ENCODE measurements around the gene HSPA4L. TPM values are rescaled to one million over a fixed set of nuclear protein-coding genes. Genes with fewer than 3 reads are reported as not detected.

The HSPA4L gene
- total RNA-seq, 3 donors from 2014 or later = 0.08 to 0.30 (median 0.27) TPM

GRCh38 chr4:127870281-127870680 lies 88.2 kb downstream of the HSPA4L start:
- Mint-ChIP-seq H3K36me3 (ENCODE audit: insufficient read depth) (peaks cover under 1% of the 10 kb centered on the region), H3K27me3 (ENCODE audit: low read depth) (no peaks in the 10 kb centered on the region), H3K9me3 (no peaks in the 10 kb centered on the region), H3K4me3 (no peak overlapping the region), H3K4me1 (ENCODE audit: low read depth) (no peaks in the 10 kb centered on the region)
- ATAC-seq = no peak
- no peak for DNase-seq

GRCh38 chr4:127870688-127871087 lies 88.6 kb downstream of the HSPA4L start:
- no peak for ATAC-seq
- no peaks in the 10 kb centered on the region for H3K27me3 Mint-ChIP-seq (ENCODE audit: low read depth)
- no peak overlapping the region for H3K4me3 Mint-ChIP-seq
- H3K4me1 Mint-ChIP-seq (ENCODE audit: low read depth) = no peaks in the 10 kb centered on the region
- no peak for DNase-seq
- no peaks in the 10 kb centered on the region for H3K9me3 Mint-ChIP-seq
- H3K36me3 Mint-ChIP-seq (ENCODE audit: insufficient read depth) = peaks cover 1% of the 10 kb centered on the region

GRCh38 chr4:127875791-127876190 lies 93.7 kb downstream of the HSPA4L start:
- Mint-ChIP-seq H3K4me3 (no peak overlapping the region), H3K36me3 (ENCODE audit: insufficient read depth) (peaks cover 1% of the 10 kb centered on the region), H3K9me3 (no peaks in the 10 kb centered on the region), H3K4me1 (ENCODE audit: low read depth) (peaks cover 12% of the 10 kb centered on the region), H3K27me3 (ENCODE audit: low read depth) (no peaks in the 10 kb centered on the region)
- no peak for DNase-seq
- ATAC-seq = no peak

- DNase-seq = peak; percentile 91
- H3K27me3 Mint-ChIP-seq (ENCODE audit: low read depth) = no peaks in the 10 kb centered on the region
- ATAC-seq = peak; percentile 95 to 97
- no peaks in the 10 kb centered on the region for H3K9me3 Mint-ChIP-seq
- peak within 1 kb of the TSS; percentile 99 for H3K4me3 Mint-ChIP-seq
- peaks cover 19% of the 10 kb centered on the region for H3K4me1 Mint-ChIP-seq (ENCODE audit: low read depth)
- peaks cover 3% of the 10 kb centered on the region for H3K36me3 Mint-ChIP-seq (ENCODE audit: insufficient read depth)
These were observed 98.8 kb downstream of the HSPA4L start, which contains the start of gene PLK4 for GRCh38 chr4:127880763-127881562. Gene PLK4 (plus strand): TSS chr4:127880893. CDS start chr4:127881135, 242 bp downstream.

- H3K4me1 Mint-ChIP-seq (ENCODE audit: low read depth) = peaks cover 19% of the 10 kb centered on the region
- H3K36me3 Mint-ChIP-seq (ENCODE audit: insufficient read depth) = peaks cover 6% of the 10 kb centered on the region
- no peaks in the 10 kb centered on the region for H3K27me3 Mint-ChIP-seq (ENCODE audit: low read depth)
- no peaks in the 10 kb centered on the region for H3K9me3 Mint-ChIP-seq
- ATAC-seq (peak; percentile 19 to 25), DNase-seq (no peak)
- peak overlapping the region; percentile 99 for H3K4me3 Mint-ChIP-seq
These were observed 99.4 kb downstream of the HSPA4L start for GRCh38 chr4:127881563-127881864.

GRCh38 chr4:127888559-127888958 lies 106.4 kb downstream of the HSPA4L start:
- H3K36me3 Mint-ChIP-seq (ENCODE audit: insufficient read depth) = peaks cover 14% of the 10 kb centered on the region
- ATAC-seq = no peak
- no peaks in the 10 kb centered on the region for H3K27me3 Mint-ChIP-seq (ENCODE audit: low read depth)
- peaks cover 5% of the 10 kb centered on the region for H3K4me1 Mint-ChIP-seq (ENCODE audit: low read depth)
- DNase-seq = no peak
- no peak overlapping the region for H3K4me3 Mint-ChIP-seq
- no peaks in the 10 kb centered on the region for H3K9me3 Mint-ChIP-seq

GRCh38 chr4:127889903-127890302 lies 107.8 kb downstream of the HSPA4L start:
- peaks cover 5% of the 10 kb centered on the region for H3K4me1 Mint-ChIP-seq (ENCODE audit: low read depth)
- peaks cover 18% of the 10 kb centered on the region for H3K36me3 Mint-ChIP-seq (ENCODE audit: insufficient read depth)
- ATAC-seq = no peak

More at GRCh38 chr4:127889903-127890302, 107.8 kb downstream of the HSPA4L start:
- Mint-ChIP-seq H3K4me3 (no peak overlapping the region), H3K27me3 (ENCODE audit: low read depth) (no peaks in the 10 kb centered on the region), H3K9me3 (no peaks in the 10 kb centered on the region)
- no peak for DNase-seq

Other genes with a start within 250 kb of the HSPA4L start
- gene INTU, start 149.4 kb upstream of the HSPA4L start, total RNA-seq = under 1 TPM; 0.03 to 0.43 (median 0.24) TPM
- gene SLC25A31, start 51.9 kb upstream of the HSPA4L start, total RNA-seq = not detected
- 10 to 100 TPM; 14.1 to 19.5 (median 16.6) TPM for gene PLK4, start 98.6 kb downstream of the HSPA4L start, total RNA-seq
- 10 to 100 TPM; 13.7 to 19.6 (median 15.9) TPM for gene MFSD8, start 182.9 kb downstream of the HSPA4L start, total RNA-seq
- 10 to 100 TPM in 1 of 3 donors, 1 to 10 TPM in 2; 8.9 to 12.1 (median 9.6) TPM for gene ABHD18, start 183.1 kb downstream of the HSPA4L start, total RNA-seq

Data from activated T-cell treated with anti-CD3 and anti-CD28 coated beads, Interleukin-2, amount 50 U/mL, for 4 hours (primary cell).